Osteocyte (in vitro differentiated cells): Measurements from ENCODE around the gene RPRD1A. TPM values are rescaled to one million over a fixed set of nuclear protein-coding genes. Genes with fewer than 3 reads are reported as not detected.

Source experiments
- DNase-seq: peaks from one replicate; pipeline ENCODE4 v3.0.0; 2021; ENCODE audit warnings: mixed read lengths; ENCODE audit not compliant: unreplicated experiment; ENCODE audit errors: extremely low spot score
- H3K27ac Mint-ChIP-seq: one replicate; pipeline ENCODE4 v1.8.0; 2021; ENCODE audit warnings: mild to moderate bottlenecking, mixed read lengths; ENCODE audit not compliant: unreplicated experiment
- H3K27me3 Mint-ChIP-seq: one replicate; pipeline ENCODE4 v1.8.0; 2021; ENCODE audit warnings: mixed read lengths; ENCODE audit not compliant: unreplicated experiment
- H3K36me3 Mint-ChIP-seq: one replicate; pipeline ENCODE4 v1.8.0; 2021; ENCODE audit warnings: mixed read lengths; ENCODE audit not compliant: unreplicated experiment
- H3K4me1 Mint-ChIP-seq: one replicate; pipeline ENCODE4 v1.8.0; 2021; ENCODE audit warnings: mixed read lengths; ENCODE audit not compliant: unreplicated experiment
- H3K4me3 Mint-ChIP-seq: one replicate; pipeline ENCODE4 v1.8.0; 2021; ENCODE audit warnings: mild to moderate bottlenecking, moderate library complexity, mixed read lengths; ENCODE audit not compliant: unreplicated experiment
- H3K9me3 Mint-ChIP-seq: one replicate; pipeline ENCODE4 v1.8.0; 2021; ENCODE audit warnings: mixed read lengths; ENCODE audit not compliant: unreplicated experiment
- total RNA-seq: library from RNA; stranded (reverse); gene quantifications from 2 replicates; pipeline ENCODE4 v1.2.1, GENCODE V29; 2021
- TF ChIP-seq, protein P1 (sequence below): fragments of 200-600 bp; sonication (generic); IDR thresholded peaks from 2 replicates; pipeline ENCODE4 v1.5.0; 2021; ENCODE audit warnings: antibody characterized with exemption, mild to moderate bottlenecking, moderate library complexity

The RPRD1A gene
- total RNA-seq, 1 donor from 2014 or later: 41.9 TPM

DNA sequence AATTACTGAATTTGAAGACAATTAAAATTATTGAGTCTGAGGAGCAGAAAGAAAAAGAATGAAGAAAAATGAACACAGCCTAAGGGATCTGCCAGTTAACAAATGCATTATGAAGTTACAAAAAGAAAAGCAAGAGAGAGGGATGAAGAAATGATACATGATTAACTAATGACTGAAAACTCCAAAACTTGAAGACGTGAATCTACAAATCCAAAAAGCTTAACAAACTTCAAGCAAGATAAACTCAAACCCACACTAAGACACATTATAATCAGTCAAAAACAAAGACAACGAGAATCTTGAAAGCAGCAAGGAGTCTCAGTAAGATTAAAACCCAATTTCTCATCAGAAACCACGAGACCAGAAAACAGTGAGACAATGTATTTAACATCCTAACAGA is 15.6 kb downstream of the RPRD1A start:
- peaks cover 26% of the 10 kb centered on the region for H3K9me3 Mint-ChIP-seq
- TF ChIP-seq, protein P1, sequence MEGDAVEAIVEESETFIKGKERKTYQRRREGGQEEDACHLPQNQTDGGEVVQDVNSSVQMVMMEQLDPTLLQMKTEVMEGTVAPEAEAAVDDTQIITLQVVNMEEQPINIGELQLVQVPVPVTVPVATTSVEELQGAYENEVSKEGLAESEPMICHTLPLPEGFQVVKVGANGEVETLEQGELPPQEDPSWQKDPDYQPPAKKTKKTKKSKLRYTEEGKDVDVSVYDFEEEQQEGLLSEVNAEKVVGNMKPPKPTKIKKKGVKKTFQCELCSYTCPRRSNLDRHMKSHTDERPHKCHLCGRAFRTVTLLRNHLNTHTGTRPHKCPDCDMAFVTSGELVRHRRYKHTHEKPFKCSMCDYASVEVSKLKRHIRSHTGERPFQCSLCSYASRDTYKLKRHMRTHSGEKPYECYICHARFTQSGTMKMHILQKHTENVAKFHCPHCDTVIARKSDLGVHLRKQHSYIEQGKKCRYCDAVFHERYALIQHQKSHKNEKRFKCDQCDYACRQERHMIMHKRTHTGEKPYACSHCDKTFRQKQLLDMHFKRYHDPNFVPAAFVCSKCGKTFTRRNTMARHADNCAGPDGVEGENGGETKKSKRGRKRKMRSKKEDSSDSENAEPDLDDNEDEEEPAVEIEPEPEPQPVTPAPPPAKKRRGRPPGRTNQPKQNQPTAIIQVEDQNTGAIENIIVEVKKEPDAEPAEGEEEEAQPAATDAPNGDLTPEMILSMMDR: no peak

DNA sequence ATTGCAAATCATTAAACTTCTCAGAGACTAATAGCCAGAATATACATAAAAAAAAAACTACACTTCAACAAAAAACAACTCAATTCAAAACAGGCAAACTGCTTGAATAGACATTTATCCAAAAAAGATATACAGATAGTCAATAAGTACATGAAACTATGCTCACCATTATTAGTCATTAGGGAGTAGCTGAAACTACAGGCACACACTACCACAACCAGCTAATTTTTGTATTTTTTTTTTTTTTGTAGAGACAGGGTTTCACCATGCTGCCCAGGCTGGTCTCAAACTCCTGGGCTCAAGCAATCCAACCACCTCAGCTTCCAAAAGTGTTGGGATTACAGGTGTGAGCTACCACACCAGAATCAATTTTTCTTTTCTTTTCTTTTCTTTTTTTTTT is 16.9 kb downstream of the RPRD1A start:
- H3K9me3 Mint-ChIP-seq: peaks cover 26% of the 10 kb centered on the region
- no peak for DNase-seq
- TF ChIP-seq, protein P1: no peak
- no peaks in the 10 kb centered on the region for H3K4me1 Mint-ChIP-seq
- H3K27ac Mint-ChIP-seq: no peak overlapping the region
- H3K4me3 Mint-ChIP-seq: no peak overlapping the region
- no peaks in the 10 kb centered on the region for H3K27me3 Mint-ChIP-seq
- H3K36me3 Mint-ChIP-seq: peaks cover 28% of the 10 kb centered on the region

More for the DNA sequence above, 15.6 kb downstream of the RPRD1A start:
- Mint-ChIP-seq H3K4me3 (no peak overlapping the region), H3K36me3 (peaks cover 28% of the 10 kb centered on the region), H3K27ac (no peak overlapping the region), H3K4me1 (no peaks in the 10 kb centered on the region), H3K27me3 (no peaks in the 10 kb centered on the region)
- no peak for DNase-seq

DNA sequence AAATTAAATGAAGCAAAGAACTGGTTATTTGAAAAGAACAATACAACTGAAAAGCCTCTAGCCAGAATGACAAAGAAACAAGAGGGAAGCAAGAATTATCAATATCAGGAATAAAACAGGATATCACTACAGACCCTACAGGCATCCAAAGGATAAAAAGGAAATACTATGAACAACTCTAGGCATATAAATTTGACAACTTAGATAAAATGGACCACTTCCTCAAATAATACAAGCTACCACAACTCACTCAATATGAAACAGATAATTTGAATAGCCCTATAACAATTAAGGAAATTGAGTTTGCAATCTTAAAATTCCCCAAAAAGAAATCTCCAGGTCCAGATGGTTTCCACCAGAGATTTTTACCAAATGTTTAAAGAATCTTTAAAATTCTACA is 19.8 kb downstream of the RPRD1A start:
- peaks cover 17% of the 10 kb centered on the region for H3K9me3 Mint-ChIP-seq
- TF ChIP-seq, protein P1: no peak
- no peaks in the 10 kb centered on the region for H3K4me1 Mint-ChIP-seq

DNA sequence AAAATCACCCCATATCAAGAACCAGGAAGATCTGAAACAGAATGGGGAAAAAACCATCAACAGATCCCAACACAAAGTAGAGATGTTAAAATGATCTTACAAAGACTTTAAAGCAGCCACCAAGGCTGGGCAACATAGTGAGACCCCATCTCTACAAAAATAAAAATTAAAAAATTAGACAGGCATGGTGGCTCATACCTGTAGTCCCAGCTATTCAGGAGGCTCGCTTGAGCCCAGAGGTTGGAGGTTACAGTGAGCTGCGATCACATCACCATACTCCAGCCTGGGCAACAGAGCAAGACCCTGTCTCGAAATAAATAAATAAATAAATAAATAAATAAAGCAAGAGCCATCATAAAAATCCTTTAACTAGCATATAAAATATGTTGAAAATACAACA is 20.5 kb downstream of the RPRD1A start:
- H3K27me3 Mint-ChIP-seq: no peaks in the 10 kb centered on the region
- TF ChIP-seq, protein P1: no peak
- no peak overlapping the region for H3K27ac Mint-ChIP-seq
- peaks cover 10% of the 10 kb centered on the region for H3K36me3 Mint-ChIP-seq
- H3K9me3 Mint-ChIP-seq: peaks cover 12% of the 10 kb centered on the region
- no peaks in the 10 kb centered on the region for H3K4me1 Mint-ChIP-seq
- DNase-seq: no peak
- no peak overlapping the region for H3K4me3 Mint-ChIP-seq

More for the DNA sequence above, 19.8 kb downstream of the RPRD1A start:
- no peak overlapping the region for H3K27ac Mint-ChIP-seq
- no peak overlapping the region for H3K4me3 Mint-ChIP-seq
- peaks cover 15% of the 10 kb centered on the region for H3K36me3 Mint-ChIP-seq
- no peak for DNase-seq
- no peaks in the 10 kb centered on the region for H3K27me3 Mint-ChIP-seq

DNA sequence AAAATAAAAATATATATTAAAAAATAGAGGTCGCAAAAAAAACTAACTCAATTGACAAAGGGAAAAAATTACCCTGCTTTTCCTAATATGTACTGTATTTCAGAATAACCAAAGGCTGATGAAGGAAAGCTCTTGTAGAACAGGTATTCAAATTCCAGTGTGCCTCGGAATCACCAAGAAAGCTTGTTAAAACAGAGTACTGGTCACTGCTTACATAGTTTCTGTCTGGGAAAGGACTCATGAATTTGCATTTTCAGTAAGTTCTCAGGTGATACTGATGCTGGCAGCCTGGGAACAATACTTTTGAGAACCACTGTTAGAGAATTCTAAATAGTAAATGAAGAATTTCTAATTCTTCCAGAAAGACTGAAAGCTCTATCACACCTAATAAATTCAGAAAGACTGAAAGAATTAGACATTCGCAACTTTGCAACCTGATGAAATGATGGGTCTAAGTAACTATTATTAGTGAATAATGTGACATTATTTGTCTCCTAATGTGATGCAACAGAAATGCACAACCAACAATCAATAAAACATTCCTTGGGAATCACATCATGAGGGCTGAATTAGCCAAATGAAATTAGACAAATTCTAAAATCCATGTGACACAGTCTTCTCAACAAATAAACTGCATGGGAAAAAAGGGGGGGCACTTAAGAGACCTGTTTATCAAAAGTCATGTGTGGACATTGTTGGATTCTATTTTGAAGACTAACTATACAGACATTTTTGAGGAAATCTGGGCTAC is 21.9 kb downstream of the RPRD1A start:
- Mint-ChIP-seq H3K36me3 (peaks cover 6% of the 10 kb centered on the region), H3K4me1 (no peaks in the 10 kb centered on the region), H3K9me3 (peaks cover 7% of the 10 kb centered on the region), H3K27me3 (no peaks in the 10 kb centered on the region), H3K4me3 (no peak overlapping the region), H3K27ac (no peak overlapping the region)
- no peak for DNase-seq
- TF ChIP-seq, protein P1: no peak
